ENCODE results near the gene ADAM12.

- TF ChIP-seq, protein P1, sequence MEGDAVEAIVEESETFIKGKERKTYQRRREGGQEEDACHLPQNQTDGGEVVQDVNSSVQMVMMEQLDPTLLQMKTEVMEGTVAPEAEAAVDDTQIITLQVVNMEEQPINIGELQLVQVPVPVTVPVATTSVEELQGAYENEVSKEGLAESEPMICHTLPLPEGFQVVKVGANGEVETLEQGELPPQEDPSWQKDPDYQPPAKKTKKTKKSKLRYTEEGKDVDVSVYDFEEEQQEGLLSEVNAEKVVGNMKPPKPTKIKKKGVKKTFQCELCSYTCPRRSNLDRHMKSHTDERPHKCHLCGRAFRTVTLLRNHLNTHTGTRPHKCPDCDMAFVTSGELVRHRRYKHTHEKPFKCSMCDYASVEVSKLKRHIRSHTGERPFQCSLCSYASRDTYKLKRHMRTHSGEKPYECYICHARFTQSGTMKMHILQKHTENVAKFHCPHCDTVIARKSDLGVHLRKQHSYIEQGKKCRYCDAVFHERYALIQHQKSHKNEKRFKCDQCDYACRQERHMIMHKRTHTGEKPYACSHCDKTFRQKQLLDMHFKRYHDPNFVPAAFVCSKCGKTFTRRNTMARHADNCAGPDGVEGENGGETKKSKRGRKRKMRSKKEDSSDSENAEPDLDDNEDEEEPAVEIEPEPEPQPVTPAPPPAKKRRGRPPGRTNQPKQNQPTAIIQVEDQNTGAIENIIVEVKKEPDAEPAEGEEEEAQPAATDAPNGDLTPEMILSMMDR (conservative IDR thresholded peaks at IDR 0.05; ENCODE audit: low read depth in 2 of 2): no peak
- TF ChIP-seq EZH2phosphoT487 (IDR thresholded peaks at IDR 0.05; ENCODE audit: unreplicated experiment) (no peak), EZH2 (IDR thresholded peaks at IDR 0.05; ENCODE audit: low read depth, unreplicated experiment) (no peak), POLR2AphosphoS5 (IDR thresholded peaks at IDR 0.05; ENCODE audit: low read depth) (no peak), REST (IDR thresholded peaks at IDR 0.05; ENCODE audit: unreplicated experiment) (no peak), STAT1 (IDR thresholded peaks at IDR 0.05; ENCODE audit: unreplicated experiment) (no peak), JUNB (IDR thresholded peaks at IDR 0.05; ENCODE audit: unreplicated experiment) (no peak), ETS1 (IDR thresholded peaks at IDR 0.05) (no peak)
Measured at GRCh38 chr10:126203746-126204145, 184.5 kb downstream of the ADAM12 start.
